Measurements from ENCODE around the gene IRF2.

The IRF2 gene

DNA sequence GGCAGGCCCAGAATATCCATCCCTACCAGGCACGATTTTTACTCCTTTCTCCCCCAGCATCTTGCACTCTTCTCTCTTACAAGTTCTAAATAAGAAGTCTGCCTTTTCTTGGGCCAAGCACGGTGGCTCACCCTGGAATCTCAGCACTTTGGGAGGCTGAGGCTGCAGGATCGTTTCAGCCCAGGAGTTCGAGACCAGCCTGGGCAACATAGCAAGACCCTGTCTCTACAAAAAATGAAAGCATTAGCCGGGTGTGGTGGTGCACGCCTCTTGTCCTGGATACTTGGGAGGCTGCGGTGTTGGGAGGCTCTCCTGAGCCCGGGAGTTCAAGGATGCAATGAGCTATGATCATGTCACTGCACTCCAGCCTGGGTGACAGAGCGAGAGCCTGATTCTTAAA lies 64.8 kb downstream of the IRF2 start:
- no peak for DNase-seq (ENCODE audit: low spot score)

DNA sequence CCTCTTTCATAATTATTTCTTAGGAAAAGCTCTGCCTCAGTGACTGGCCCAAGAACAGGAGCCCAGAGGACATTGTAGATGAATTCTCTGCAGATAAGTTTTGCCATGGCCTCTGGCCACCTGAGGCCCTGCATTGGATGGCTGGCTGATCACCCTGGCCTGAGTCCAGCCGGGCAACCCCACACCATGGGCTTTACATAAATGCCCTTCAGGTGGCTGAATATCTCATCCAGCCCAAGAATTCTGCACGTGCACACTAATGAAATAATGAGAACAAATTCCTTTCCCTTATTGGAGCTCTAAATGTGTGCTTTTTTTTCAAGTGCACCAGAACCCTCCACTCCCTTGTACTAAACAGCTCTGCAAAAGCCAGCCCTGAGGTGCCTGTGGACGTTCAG lies 65.7 kb downstream of the IRF2 start:
- no peak for DNase-seq (ENCODE audit: low spot score)

DNA sequence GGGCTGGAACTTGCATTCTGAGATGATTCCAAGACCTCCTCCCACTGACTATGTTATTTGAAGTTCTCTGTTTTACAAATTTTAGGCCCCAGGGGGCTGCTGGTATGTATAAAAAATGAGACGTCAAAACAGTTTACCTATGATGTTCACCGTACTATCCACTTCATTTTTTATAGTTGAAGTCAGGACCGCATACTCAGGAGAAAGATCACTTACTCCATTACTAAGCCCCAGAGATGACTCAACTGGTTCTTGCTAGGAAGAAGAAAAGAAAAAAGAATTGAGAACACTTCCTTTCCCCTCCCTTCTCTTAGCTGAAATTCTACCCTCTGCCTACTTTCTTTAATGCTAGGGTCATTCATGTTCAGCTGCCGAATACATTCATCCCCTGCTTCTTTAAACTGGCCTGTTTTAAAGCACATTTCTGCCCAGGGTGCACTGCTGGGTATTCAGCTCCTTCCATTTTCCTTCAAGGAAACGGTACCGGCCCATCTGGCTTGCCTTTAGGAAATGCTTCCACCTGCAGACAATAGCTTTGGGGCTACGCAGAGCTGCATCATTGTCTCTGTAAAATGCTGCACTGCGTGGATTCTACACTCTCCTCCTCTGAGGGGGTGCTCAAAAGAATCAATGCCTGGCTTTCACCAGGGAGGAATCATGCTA lies 66.2 kb downstream of the IRF2 start:
- DNase-seq (ENCODE audit: low spot score), result no peak

DNA sequence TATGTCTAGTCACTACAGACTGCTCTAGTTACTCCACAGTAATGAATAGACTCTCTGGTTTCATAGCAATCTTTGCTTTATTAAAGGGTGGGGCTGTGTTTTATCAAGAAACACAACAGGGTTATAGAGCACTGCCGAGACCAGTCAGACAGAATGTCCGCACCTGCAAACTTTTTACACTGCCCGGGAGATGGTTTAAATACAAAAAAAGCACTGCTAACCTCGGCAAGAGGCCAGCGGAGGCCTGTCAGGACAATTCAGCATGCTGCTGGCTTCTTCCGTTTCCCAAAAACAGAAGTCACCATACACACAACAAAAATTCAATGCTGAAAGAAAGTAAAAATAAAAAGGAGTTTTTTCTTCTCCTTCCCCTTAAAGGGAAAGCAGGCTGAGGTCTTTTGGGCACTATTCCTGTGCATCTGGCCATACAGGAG lies 67.4 kb downstream of the IRF2 start:
- DNase-seq (ENCODE audit: low spot score), result no peak

GRCh38 chr4:184404047-184404446 lies 70.3 kb downstream of the IRF2 start:
- no peak for DNase-seq (ENCODE audit: low spot score)

- DNase-seq (ENCODE audit: low spot score), result no peak
Measured at GRCh38 chr4:184403384-184403781, 71.0 kb downstream of the IRF2 start.

- DNase-seq (ENCODE audit: low spot score), result no peak
Measured at GRCh38 chr4:184402740-184403383, 71.5 kb downstream of the IRF2 start.

DNA sequence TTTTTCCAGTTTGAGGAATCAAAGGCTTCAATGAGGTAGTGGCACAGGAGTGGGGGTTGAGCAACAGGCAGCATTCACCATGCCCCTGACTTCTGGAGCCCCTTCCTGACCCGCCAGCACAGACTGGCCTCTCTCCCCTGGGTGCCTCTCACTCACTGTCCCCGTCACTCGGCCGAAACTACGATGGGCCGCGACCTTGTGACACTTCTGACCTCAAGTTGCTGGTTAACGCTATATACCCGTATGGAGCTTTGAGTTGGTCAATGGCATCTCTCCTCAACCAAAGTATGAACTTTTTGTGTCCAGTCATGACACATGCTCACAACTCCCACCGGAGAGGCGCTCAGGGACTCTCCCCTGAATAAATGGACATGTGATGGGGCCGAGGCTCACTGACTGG lies 72.1 kb downstream of the IRF2 start:
- no peak for DNase-seq (ENCODE audit: low spot score)

- DNase-seq (ENCODE audit: low spot score), result no peak
Measured at GRCh38 chr4:184401397-184402171, 72.8 kb downstream of the IRF2 start.

DNA sequence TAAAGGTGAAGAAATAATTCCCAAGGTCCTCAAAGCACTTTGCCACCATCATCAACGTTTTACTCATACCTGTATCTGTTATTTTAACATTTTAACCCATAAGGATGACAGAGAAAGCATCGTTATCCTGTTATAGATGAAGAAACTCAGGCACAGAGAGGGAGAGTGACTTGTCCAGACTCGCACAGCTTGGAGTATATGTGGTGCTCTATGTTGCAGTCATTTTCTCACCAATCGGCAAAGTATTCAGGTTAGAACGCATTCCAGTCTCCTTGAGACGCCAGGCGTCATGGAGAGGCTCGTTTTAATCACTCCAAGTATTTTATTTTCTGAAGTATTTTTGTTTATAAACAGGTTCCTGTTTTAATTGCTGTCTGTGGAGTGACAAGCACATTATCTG lies 73.5 kb downstream of the IRF2 start:
- no peak for DNase-seq (ENCODE audit: low spot score)

DNA sequence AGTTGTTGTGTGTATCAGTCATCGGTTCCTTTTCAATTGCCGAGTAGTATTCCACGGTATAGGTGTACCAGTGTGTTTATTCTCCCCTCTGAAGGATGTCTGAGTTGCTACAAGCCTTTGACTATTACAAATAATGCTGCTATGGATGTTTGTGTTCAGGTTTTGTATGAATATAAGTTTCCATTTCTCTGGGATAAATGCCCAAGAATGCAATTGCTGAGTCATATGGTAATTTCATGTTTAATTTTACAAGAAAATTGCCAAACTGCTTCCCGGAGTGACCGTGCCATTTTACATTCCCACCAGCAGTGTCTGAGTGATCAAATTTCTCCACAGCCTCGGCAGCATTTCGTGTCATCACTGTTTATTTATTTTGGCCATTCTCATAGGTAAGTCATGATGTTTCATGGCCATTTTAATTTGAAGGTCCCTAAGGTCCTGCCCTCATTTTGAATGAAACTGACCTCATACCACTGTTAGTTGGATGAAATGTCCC lies 73.9 kb downstream of the IRF2 start:
- DNase-seq (ENCODE audit: low spot score), result no peak

- DNase-seq (ENCODE audit: low spot score), result no peak
Measured at GRCh38 chr4:184399512-184399908, 74.8 kb downstream of the IRF2 start.

DNA sequence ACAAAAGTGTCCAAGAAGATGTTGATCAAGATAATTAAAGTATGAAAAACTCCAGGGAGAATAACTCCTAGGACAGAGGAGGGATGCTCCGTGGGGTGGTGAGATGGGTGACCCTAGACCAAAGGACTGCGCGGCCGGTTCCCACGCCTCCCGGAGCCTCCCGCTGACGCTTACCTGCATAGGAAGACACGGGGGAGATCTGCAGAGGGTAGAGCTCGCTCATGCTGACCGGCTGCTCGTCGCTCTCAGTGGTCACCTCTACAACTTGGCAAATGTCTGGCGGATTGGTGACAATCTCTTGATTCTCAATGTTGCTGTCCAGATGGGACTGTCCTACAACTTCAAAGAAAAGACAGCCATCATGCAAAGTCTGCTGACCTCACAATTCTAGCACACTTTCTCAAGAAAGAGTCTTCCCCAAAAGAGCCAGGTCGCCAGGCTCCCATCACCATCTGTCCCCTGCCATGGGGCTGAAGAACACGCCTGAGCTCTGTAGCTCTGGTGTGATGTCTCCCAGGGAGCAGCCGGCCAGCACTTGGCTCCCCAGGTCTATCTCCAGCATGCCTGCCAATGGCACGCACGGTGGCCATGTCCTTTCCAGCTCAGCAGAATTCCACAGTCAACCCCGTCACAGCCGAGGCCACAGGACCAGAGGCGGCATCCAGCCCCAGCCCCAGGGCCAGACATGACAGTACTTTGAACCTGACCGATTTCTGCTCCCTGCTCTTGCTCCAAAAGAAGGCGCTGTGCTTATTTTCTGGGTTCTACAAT lies 75.4 kb downstream of the IRF2 start:
- DNase-seq (ENCODE audit: low spot score), result no peak

DNA sequence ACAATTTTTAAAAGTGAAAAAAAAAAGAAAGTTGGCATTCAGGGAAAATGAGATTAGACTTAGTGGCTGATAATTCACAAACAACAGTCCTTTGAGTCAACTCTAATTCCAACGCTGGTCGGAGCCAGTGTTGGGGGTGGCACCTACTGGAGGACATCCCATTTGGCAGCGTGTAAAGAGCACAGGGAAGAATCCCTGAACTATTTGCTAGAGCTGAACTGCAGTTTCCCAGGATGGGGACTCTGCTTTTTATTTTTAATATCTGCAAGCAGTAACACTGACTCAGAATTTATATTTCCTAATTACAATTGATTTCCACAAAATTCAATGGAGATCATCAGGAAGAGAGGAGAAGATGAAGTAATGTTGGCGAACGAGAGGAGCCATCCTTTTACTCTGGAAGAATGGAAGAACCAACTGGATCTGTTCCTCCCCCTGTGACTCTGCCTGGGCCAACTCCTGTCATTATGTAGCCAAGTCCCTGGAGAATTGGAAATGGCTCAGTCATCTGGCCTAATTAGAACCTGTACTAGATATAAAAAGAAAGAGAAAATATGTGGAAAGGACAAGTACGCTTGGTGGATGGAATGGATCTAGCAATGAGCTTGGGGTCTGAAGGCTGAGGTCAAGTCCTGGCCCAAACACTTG lies 76.7 kb downstream of the IRF2 start:
- no peak for DNase-seq (ENCODE audit: low spot score)

GRCh38 chr4:184396570-184397515 lies 77.5 kb downstream of the IRF2 start:
- no peak for DNase-seq (ENCODE audit: low spot score)

GRCh38 chr4:184395971-184396391 lies 78.4 kb downstream of the IRF2 start:
- DNase-seq (ENCODE audit: low spot score), result no peak

GRCh38 chr4:184395451-184395917 lies 78.9 kb downstream of the IRF2 start:
- DNase-seq (ENCODE audit: low spot score), result no peak

GRCh38 chr4:184392748-184393559 lies 81.4 kb downstream of the IRF2 start:
- no peak for DNase-seq (ENCODE audit: low spot score)

- DNase-seq (ENCODE audit: low spot score), result no peak
Measured at GRCh38 chr4:184392316-184392715, 82.0 kb downstream of the IRF2 start.

All from kidney capillary endothelial cell (primary cell).